ENCODE data around the gene COX7A2. TPM values are rescaled to one million over a fixed set of nuclear protein-coding genes. Genes with fewer than 3 reads are reported as not detected.

The COX7A2 gene
- total RNA-seq, 1 experiment from 2014 or later, result 600 TPM

GRCh38 chr6:75204959-75205775, 38.4 kb downstream of the COX7A2 start (continued):
- TF ChIP-seq RAD21 (IDR thresholded peaks at IDR 0.05; ENCODE audit: low read depth), result no peak
- 0 out of 2 replicates have a peak, but pooled peaks have one; percentile 13 for TF ChIP-seq ZFX (IDR thresholded peaks at IDR 0.05)
- TF ChIP-seq JUND (IDR thresholded peaks at IDR 0.05), result no peak
- TF ChIP-seq EZH2 (IDR thresholded peaks at IDR 0.05), result no peak
- peak; percentile 28; the same call in 1 of the 2 replicates for TF ChIP-seq SIN3A (IDR thresholded peaks at IDR 0.05; ENCODE audit: low read depth)
- TF ChIP-seq ZNF274 (IDR thresholded peaks at IDR 0.05; ENCODE audit: low read depth, low read length), result no peak
- peak; percentile 7 for TF ChIP-seq TCF7L2 (IDR thresholded peaks at IDR 0.05; ENCODE audit: borderline replicate concordance, extremely low read depth, insufficient read depth, insufficient read length)
- no peak for TF ChIP-seq FOSL1 (IDR thresholded peaks at IDR 0.05; ENCODE audit: low read depth)
- TF ChIP-seq ELF1 (IDR thresholded peaks at IDR 0.05; ENCODE audit: borderline replicate concordance, low read depth), result no peak
- no peak for TF ChIP-seq EZH2phosphoT487 (IDR thresholded peaks at IDR 0.05; ENCODE audit: borderline replicate concordance)
- TF ChIP-seq CTCF (IDR thresholded peaks at IDR 0.05 in 2 of 3, conservative IDR thresholded peaks at IDR 0.05 in 1 of 3; ENCODE audit: borderline replicate concordance in 1 of 3, insufficient read depth in 1 of 3, low read depth in 2 of 3, low read length in 2 of 3), result no peak
